Cardiac fibroblast (primary cell): Measurements from ENCODE around the gene PRUNE1.

ENCODE experiments used
- DNase-seq, 2 donors: peaks; one replicate each; pipeline versions ENCODE4 v3.0.0 to v3.0.0-alpha.2; 2010; ENCODE audit warnings: low read depth in 2 of 2
- H3K4me3 ChIP-seq, 2 donors: replicated peaks in 1 of 2; 1 replicate in 1 of 2; 2 replicates in 1 of 2; pipeline ENCODE4 v1.5.1; 2011; ENCODE audit warnings: low read depth in 2 of 2, low read length in 2 of 2, mild to moderate bottlenecking in 2 of 2, moderate library complexity in 1 of 2
- TF ChIP-seq, protein P1 (sequence below): IDR thresholded peaks from one replicate; pipeline ENCODE4 v1.5.1; 2011; ENCODE audit warnings: low read depth, mild to moderate bottlenecking, low read length, inconsistent platforms

The PRUNE1 gene

DNA sequence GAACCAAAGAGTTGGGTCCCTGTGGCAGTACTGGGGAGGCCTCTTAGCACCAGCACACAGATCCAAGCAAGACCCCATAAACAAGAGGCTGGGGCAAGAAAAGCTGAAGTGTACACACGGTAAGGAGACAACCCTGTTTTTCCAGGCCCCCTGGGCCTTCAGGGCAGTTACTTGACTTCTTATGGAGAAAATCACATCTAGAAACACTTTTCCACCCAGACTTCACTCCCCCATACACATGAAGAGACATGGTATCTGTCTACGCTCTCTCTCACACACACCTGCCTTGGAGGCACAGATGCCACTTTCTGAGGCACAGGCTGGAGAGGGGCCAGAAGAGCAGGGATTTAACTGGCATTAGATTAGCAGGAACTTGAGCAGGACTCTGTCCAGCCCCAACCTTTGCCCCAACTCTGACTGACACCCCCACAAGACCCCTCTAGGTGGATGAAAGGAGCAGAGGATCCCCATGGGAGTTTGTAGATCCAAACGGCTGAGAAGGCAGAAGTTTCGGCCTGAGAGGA lies 35.8 kb upstream of the PRUNE1 start:
- TF ChIP-seq, protein P1, sequence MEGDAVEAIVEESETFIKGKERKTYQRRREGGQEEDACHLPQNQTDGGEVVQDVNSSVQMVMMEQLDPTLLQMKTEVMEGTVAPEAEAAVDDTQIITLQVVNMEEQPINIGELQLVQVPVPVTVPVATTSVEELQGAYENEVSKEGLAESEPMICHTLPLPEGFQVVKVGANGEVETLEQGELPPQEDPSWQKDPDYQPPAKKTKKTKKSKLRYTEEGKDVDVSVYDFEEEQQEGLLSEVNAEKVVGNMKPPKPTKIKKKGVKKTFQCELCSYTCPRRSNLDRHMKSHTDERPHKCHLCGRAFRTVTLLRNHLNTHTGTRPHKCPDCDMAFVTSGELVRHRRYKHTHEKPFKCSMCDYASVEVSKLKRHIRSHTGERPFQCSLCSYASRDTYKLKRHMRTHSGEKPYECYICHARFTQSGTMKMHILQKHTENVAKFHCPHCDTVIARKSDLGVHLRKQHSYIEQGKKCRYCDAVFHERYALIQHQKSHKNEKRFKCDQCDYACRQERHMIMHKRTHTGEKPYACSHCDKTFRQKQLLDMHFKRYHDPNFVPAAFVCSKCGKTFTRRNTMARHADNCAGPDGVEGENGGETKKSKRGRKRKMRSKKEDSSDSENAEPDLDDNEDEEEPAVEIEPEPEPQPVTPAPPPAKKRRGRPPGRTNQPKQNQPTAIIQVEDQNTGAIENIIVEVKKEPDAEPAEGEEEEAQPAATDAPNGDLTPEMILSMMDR = no peak
- no peak for DNase-seq
- H3K4me3 ChIP-seq = peak overlapping the region; percentile 86 to 89

DNA sequence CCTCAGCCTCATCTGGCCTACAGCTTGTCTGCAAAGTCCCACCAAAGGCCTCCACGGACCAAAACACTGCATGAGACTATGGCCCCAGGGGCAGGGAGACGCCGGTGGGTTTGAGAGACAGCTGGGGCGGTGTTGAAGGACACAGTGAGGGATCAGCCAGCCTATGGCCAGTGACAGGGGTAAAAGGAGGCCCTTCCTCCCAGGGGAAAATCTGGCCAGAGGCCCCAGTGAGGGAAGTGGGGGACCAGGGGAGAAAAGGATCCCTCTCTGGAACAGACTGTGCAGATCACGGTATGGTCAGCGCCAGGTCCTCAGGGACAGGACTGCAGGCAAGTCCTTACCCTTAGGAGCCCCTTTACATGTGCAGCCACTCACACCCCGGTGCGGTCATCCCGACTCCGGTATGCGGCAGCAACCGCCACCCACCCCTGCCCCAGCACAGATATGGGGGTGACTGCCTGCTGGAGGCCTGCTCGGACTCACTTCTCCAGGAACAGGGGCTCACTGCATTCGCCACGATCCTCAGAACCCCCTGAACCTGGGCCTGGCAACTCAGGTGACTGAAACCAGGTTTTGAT lies 34.9 kb upstream of the PRUNE1 start:
- H3K4me3 ChIP-seq = peak overlapping the region; percentile 86 to 89
- TF ChIP-seq, protein P1 = no peak
- DNase-seq = no peak

DNA sequence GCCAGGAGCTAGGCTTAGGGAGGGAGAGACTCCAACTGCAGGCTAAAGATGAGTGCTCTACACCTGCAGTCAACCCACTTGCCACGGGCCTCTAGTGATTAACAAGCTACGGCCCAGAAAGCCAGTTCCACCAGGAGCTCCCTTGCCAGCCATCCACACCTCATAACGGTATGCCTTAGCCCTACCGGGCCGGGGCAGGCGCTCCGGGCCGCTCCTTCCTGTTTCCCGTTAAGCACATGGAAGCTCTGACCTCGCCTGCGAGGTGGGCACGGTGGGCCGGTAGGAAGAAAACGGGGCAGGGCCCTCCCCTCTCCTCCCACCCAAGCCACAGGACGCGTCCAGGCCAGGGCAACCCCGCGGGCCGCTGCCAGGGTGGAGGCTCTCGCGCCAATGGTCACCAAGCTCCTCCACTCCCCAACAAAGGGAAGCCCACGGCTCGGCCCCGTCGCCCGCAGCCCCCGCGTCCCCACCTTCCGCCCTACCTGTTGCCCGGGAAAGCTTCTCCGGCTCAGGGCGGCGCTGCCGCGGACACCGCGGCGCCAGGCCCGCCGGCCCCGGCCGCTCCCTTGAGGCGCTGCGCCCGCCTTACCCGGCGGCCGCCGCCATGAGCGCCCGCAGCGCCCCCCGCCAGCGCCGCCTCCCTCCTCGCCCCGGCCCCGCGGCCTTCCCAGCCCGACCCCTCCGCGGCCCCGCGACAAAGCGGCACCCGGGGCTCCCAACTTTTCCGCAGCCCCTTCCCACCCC lies 34.2 kb upstream of the PRUNE1 start:
- DNase-seq = no peak
- peak overlapping the region; percentile 86 to 89 for H3K4me3 ChIP-seq

DNA sequence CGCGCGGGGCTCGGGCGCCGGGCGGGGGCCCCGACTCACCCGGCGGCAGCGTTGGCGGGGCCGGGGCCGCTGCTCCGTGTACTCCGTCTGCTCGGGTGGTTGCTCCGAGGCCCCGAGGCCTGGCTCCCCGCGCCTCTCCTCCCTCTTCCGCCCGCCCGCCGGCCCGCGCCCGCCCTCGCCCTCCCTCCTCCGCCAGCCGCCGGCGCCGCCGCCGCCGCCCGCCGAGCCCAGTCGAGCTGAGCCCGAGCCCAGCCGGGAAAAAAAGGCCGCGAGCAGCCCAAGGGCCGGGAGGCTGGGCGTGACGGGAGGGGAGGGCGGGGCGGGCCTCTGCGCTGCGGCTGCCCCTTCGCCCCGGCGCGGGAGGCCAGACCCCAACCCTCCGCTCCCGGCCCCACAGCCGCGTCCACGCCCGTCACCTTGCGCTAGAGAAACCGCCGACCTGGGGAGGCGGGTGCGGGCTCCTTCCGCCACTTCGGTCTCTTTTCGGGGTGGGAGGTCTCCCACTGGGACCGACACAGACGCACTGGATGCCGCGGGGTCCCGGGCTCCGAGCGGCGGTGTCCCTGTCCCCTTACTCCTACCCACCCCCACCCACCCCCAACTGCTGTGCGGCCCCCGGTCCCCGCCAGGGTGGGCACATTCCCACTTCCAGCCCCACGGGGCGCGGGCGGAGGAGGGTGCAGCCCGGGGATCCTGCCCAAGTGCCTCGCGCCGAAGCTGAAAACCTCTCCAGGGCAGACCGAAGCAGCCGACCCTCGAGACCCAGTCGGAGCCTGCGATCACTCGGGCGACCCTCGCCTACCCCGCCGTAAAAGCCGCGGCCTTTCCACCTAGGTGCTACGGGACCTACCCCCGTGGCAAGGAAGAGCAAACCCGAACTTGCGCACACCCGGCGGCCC lies 33.4 kb upstream of the PRUNE1 start, which contains the start of gene CERS2:
TSS of gene CERS2 (minus strand) at position 256 of the 899 bp plus-strand sequence. CDS start 5,745 bp downstream, outside the sequence.
- H3K4me3 ChIP-seq = peak within 1 kb of the TSS; percentile 86 to 89
- peak; percentile 72 to 86 for DNase-seq
- TF ChIP-seq, protein P1 = no peak

More for the DNA sequence above, 34.2 kb upstream of the PRUNE1 start:
- TF ChIP-seq, protein P1 = no peak

DNA sequence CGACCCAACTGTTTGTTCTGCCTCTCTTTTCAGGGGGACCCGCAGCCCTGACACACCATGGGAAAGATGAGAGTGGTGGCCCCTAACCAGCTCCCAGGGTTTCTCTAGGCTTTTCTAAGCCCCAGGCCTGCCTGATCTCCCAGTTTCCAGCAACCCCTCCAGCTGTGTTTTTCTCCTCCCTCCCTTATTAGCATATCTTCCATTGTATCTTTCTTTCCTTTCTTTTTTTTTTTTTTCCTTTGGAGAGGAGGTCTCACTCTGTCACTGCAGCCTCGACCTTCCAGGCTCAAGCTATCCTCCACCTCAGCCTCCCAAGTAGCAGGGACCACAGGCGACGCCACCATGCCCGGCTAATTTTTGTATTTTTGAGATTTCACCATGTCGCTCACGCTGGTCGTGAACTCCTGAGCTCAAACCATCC lies 31.8 kb upstream of the PRUNE1 start:
- no peak overlapping the region for H3K4me3 ChIP-seq
- TF ChIP-seq, protein P1 = no peak
- no peak for DNase-seq

DNA sequence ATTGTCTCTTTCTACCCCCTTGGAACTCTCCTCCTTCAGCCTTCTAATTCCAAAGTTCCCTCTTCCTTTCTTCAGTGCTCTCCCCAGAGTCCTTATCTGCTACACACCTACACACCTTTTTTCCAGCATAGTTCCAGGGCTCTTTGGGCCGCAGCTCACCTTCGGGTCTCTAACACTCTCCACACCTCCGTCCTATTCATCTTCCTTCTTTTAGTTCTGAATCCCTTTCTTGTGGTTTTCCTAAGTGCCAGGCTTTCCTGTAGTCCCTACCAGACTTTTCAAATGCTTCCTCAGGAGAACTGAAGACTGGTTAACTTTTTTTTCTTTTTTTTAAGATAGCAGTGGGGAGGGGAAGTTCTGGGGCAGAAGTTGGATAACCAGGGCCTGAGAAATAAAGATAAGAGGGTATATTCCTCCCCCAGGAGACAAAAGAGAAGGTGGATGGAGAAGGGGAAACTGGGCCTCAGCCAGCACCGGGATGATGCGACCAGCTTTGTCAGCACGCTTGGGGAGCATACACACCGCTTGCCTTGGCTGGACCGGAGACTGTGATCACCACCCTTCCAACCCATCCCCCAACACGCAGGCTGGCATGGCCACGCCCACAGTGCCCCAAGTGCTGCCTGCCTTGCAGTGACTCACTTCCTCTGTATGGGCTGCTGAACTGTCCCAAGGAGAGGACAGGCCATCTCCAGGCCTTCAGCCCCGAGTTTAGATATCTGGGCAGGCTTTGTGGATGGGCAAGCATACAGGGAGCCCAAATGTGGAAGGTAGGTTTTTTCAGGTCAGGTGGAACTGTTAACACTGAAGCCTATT lies 31.2 kb upstream of the PRUNE1 start:
- H3K4me3 ChIP-seq = no peak overlapping the region
- peak in 1 of 2 donors; percentile 51 for DNase-seq
- TF ChIP-seq, protein P1 = no peak
